NB4 (cell line): ENCODE data around the gene FBN3.

Experiments
- DNase-seq: peaks from one replicate; pipeline ENCODE4 v3.0.0; 2010; ENCODE audit warnings: low read depth
- H3K4me3 ChIP-seq: one replicate; pipeline ENCODE4 v1.5.1; 2011; ENCODE audit warnings: mild to moderate bottlenecking, low read depth, low read length, moderate library complexity
- MYC ChIP-seq: IDR thresholded peaks from 2 replicates; pipeline ENCODE4 v1.6.1; 2011; ENCODE audit warnings: low read depth, low read length
- POLR2A ChIP-seq: IDR thresholded peaks from 2 replicates; pipeline ENCODE4 v1.6.1; 2011; ENCODE audit warnings: mild to moderate bottlenecking; ENCODE audit not compliant: insufficient read length; ENCODE audit errors: extremely low read depth
- TF ChIP-seq, protein P1 (sequence below): IDR thresholded peaks from one replicate; pipeline ENCODE4 v1.5.1; 2012; ENCODE audit warnings: low read depth, low read length
- TF ChIP-seq, protein P2 (sequence below): IDR thresholded peaks from 2 replicates; pipeline ENCODE4 v1.6.1; 2011; ENCODE audit warnings: low read depth, low read length

The FBN3 gene

DNA sequence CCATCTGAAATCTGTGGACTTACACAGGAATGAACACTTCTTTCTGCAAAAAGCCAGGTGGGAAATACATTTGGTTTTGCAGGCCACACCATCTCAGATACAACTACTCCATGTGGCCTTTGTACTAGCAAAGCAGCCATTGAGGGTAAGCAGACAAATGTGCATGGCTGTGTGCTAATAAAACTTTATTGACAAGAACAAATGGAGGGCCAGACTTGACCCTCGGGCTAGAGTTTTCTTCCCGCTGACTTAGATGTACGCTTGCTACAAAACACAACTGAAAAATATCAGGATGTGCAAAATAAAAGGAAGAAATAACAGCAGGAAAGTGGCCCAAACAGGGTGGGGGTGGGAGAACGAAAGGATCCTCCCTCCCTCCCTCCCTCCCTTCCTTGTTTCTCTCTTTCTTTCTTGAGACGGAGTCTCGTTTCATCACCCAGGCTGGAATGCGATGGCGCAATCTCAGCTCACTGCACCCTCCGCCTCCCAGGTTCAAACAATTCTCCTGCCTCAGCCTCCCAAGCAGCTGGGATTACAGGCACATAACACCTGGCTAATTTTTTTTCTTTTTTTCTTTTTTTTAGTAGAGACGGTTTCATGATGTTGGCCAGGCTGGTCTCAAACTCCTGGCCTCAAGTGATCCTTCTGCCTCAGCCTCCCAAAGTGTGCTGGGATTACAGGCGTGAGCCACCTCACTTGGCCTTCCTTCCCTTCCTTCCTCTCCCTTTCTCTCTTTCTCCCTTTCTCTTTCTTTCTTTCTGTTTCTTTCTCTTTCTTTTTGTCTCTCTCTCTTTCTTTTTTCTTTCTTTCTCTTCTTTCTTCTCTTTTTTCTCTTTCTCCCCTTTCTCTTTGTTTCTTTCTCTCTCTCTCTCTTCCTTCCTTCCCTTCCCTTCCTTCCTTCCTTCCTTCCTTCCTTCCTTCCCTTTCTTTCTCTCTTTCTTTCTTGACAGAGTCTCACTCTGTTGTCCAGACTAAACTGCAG is 67.5 kb downstream of the FBN3 start:
- H3K4me3 ChIP-seq: no peak overlapping the region
- DNase-seq: peak; percentile 68
- TF ChIP-seq POLR2A (no peak), MYC (no peak)
- TF ChIP-seq, protein P1, sequence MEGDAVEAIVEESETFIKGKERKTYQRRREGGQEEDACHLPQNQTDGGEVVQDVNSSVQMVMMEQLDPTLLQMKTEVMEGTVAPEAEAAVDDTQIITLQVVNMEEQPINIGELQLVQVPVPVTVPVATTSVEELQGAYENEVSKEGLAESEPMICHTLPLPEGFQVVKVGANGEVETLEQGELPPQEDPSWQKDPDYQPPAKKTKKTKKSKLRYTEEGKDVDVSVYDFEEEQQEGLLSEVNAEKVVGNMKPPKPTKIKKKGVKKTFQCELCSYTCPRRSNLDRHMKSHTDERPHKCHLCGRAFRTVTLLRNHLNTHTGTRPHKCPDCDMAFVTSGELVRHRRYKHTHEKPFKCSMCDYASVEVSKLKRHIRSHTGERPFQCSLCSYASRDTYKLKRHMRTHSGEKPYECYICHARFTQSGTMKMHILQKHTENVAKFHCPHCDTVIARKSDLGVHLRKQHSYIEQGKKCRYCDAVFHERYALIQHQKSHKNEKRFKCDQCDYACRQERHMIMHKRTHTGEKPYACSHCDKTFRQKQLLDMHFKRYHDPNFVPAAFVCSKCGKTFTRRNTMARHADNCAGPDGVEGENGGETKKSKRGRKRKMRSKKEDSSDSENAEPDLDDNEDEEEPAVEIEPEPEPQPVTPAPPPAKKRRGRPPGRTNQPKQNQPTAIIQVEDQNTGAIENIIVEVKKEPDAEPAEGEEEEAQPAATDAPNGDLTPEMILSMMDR: no peak
- TF ChIP-seq, protein P2, sequence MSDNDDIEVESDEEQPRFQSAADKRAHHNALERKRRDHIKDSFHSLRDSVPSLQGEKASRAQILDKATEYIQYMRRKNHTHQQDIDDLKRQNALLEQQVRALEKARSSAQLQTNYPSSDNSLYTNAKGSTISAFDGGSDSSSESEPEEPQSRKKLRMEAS: no peak

DNA sequence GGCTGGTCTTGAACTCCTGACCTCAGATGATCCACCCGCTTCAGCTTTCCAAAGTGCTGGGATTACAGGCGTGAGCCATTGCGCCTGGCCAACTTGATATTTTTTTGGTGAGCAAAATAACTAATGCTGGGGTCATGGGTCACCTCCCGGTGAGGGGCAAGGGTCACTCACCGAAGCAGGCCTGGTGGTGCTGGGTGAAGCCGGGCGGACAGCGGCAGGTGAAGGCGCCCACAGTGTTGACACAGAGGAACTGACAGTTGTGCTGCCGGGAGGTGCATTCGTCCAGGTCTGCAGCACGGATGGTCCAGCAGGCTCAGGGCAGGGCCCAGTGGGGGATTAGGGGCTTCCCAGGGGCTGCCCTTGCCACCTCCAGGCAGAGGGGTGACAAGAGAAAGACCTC is 68.6 kb downstream of the FBN3 start:
- no peak overlapping the region for H3K4me3 ChIP-seq
- TF ChIP-seq, protein P1: no peak
- no peak for TF ChIP-seq MYC
- DNase-seq: no peak

DNA sequence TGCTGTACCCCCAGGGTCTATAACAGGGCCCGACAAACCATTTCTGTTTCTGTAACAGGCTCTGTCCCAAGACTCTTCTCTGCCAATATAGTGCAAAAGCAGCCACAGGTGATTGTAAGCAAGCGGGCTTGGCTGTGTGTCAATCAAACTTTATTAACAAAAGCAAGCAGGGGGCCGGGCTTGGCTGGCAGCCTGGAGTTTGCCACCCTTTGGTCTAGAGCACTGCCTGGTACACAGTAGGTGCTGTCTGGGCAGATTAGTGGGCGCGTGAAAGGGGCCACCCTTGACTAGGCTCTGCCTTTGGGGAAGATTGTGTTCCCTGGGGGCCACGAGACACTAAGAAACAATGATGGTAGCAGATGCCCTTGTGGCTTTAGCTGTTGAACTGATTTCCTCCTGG is 69.4 kb downstream of the FBN3 start:
- DNase-seq: no peak
- no peak overlapping the region for H3K4me3 ChIP-seq
- TF ChIP-seq POLR2A (no peak), MYC (no peak)
- TF ChIP-seq, protein P1: no peak

DNA sequence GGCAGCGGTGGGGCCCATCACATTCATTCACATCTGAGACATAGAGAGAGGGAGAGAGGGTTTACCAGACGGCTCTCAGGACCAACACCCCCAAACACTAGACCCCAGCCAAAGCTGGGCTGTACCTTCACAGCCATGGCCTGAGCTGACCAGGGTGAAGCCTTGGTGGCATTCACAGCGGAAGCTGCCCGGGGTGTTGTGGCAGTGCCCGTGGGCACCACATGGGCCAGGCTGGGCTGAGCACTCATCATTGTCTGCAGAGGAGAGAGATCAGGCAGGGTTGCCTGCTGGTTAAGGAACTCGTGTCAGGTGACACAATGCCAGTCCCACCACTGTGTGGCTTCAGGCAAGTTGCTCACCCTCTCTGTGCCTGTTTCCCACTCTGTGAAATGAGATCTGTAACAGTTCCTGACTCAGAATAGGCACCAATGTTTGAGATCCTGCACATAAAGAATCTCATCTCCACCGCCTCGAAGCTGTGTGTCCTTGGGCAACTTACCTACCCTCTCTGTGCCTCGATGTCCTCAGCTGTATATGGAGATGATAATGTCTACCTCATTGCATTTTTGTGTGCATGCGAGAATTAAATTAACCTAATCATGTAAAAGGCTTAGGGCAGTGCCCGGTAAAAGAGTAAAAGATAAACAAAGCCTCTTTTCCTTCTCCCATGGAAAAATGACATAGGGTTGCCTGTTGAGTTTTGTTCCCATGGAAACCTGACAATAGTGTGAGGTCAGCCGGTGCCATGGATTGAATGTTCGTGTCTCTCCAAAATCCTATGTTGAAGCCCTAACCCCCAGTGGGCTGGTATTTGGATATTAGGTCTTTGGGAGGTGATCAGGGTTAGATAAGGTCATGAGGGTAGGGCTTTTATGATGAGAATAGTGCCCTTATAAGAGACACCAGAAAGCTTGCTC is 74.0 kb downstream of the FBN3 start:
- TF ChIP-seq, protein P1: no peak
- TF ChIP-seq, protein P2: no peak
- TF ChIP-seq MYC (no peak), POLR2A (no peak)
- no peak overlapping the region for H3K4me3 ChIP-seq
- DNase-seq: no peak

DNA sequence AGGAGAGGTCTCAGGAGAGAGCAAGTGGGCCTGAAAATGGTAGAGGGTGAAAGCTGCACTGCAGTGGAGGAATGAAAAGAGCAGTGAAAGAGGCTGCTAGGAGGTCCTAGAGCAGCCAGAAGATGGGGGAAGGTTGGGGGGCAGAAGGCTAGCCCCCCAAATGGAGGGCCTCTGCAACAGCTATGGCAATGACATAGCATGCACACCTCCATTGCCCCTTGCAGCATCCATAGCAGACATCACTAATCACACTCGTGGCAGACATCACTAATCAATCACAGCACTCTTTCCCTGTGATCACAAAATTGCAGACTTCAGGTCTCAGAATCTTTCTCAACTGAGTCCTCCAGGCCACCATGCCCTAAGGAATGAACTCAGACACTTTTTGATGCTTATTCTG is 74.9 kb downstream of the FBN3 start:
- TF ChIP-seq, protein P2: no peak
- TF ChIP-seq MYC: no peak
- TF ChIP-seq, protein P1: no peak
- TF ChIP-seq POLR2A: no peak
- DNase-seq: peak; percentile 49
- no peak overlapping the region for H3K4me3 ChIP-seq
